Psoas muscle (tissue), 8 donors: Measurements from ENCODE around the gene CLASP1. TPM values are rescaled to one million over a fixed set of nuclear protein-coding genes. Genes with fewer than 3 reads are reported as not detected.

ENCODE experiments used
- ATAC-seq, 4 donors: fragments of 200-7000 bp; cut with Tn5 transposase; one replicate each; pipeline ENCODE4 v1.9.1; 2020; ENCODE audit warnings: moderate library complexity in 3 of 4, mild to moderate bottlenecking in 2 of 4
- DNase-seq, 2 donors: peaks; one replicate each; pipeline ENCODE4 v3.0.0-alpha.2; 2020
- H3K27ac ChIP-seq: fragments of 200-600 bp; one replicate; pipeline ENCODE4 v1.8.0; 2022
- H3K27me3 ChIP-seq, 3 donors: fragments of 200-600 bp in 1 of 3; one replicate each; pipeline versions ENCODE4 v1.6.1 to v1.8.0; 2013 to 2022; ENCODE audit warnings: low read length in 2 of 3, mild to moderate bottlenecking in 2 of 3, moderate library complexity in 1 of 3; ENCODE audit not compliant: insufficient read depth in 3 of 3
- H3K36me3 ChIP-seq, 2 donors: fragments of 200-600 bp in 1 of 2; one replicate each; pipeline versions ENCODE4 v1.6.1 to v1.8.0; 2013 to 2022; ENCODE audit warnings: low read depth in 1 of 2, mild to moderate bottlenecking in 1 of 2, moderate library complexity in 1 of 2; ENCODE audit not compliant: insufficient read depth in 1 of 2
- H3K4me1 ChIP-seq: fragments of 200-600 bp; one replicate; pipeline ENCODE4 v1.8.0; 2022
- H3K4me3 ChIP-seq: fragments of 200-600 bp; one replicate; pipeline ENCODE4 v1.8.0; 2022; ENCODE audit warnings: mild to moderate bottlenecking
- H3K9me3 ChIP-seq: fragments of 200-600 bp; one replicate; pipeline ENCODE4 v1.8.0; 2022
- CTCF ChIP-seq: fragments of 200-600 bp; IDR thresholded peaks from one replicate; pipeline ENCODE4 v1.8.0; 2022; ENCODE audit warnings: antibody characterized with exemption
- WGBS, 3 donors: extraction: QIAGEN DNeasy Blood & Tissue Kit; methylation state at CpG; one replicate each; pipeline versions ENCODE4 v1.1.6 to v1.1.7; 2013; 5-methylcytosine and 5-hydroxymethylcytosine counted together
- intact Hi-C, 2 donors: fragments of 100-400 bp; cut with DNase I; formaldehyde crosslinking; loops; one replicate each; pipeline versions ENCODE4 v1.11.0 to v1.14.2; 2022
- polyA plus RNA-seq, 3 donors: library from polyadenylated mRNA; stranded (reverse); fragments of 200-250 nt; gene quantifications; one replicate each; pipeline ENCODE4 v1.2.3, GENCODE V29; 2013
- total RNA-seq, 4 donors: library from RNA; stranded (reverse); fragmentation: NEBNext Ultra II Directional in 2 of 4; extraction: Animal tissue kit (Norgen Biotek cat#: 25700) in 2 of 4; gene quantifications; one replicate each; pipeline versions ENCODE4 v1.2.1 to v1.2.4, GENCODE V29; 2021 to 2023
- donor health status: healthy with polysubstance abuse.
- donor health status: DM: no; HTN: no; CAD: no; lungs with moderate emphysema.
- donor health status: Bipolar disorder and iron deficiency.
- donor health status: healthy.
- donor health status: DM: yes; HTN: yes; CAD: no.
- donor health status: DM: no; HTN: no; CAD: no.
- donor health status: DM: no; HTN: no; CAD: no.
- donor health status: DM: yes; HTN: yes; CAD: no.

Gene CLASP1
- total and polyA plus RNA-seq, 7 donors: 11.6 to 60.7 (median 38.8) TPM

- H3K9me3 ChIP-seq: no peaks in the 10 kb centered on the region
- no peak for ATAC-seq
- 65 to 72% (median 70%) methylated on average over 6 of the region's 6 CpGs for WGBS, 3 donors
- H3K36me3 ChIP-seq: no peaks in the 10 kb centered on the region
- no peak overlapping the region for H3K27ac ChIP-seq
- peaks cover 3% of the 10 kb centered on the region for H3K4me1 ChIP-seq
- intact Hi-C loops: loop anchor here (10.0 kb wide), 2 partner anchors 145 to 205 kb away; no protein-coding TSS in a partner anchor
- TF ChIP-seq CTCF: no peak
- DNase-seq: no peak
- H3K27me3 ChIP-seq: no peaks in the 10 kb centered on the region
- H3K4me3 ChIP-seq: no peak overlapping the region
Measured at GRCh38 chr2:121329786-121330185, 319.5 kb downstream of the CLASP1 start.

GRCh38 chr2:121326628-121327027 lies 322.6 kb downstream of the CLASP1 start:
- WGBS, 3 donors: 84 to 92% (median 90%) methylated on average over 8 of the region's 8 CpGs
- H3K9me3 ChIP-seq: no peaks in the 10 kb centered on the region
- DNase-seq (no peak), ATAC-seq (no peak)
- intact Hi-C loops: loop anchor here in 1 of 2 donors (10.0 kb wide), 1 partner anchor 202 kb away; no protein-coding TSS in a partner anchor
- H3K36me3 ChIP-seq: no peaks in the 10 kb centered on the region
- no peak overlapping the region for H3K27ac ChIP-seq
- H3K4me3 ChIP-seq: no peak overlapping the region
- H3K4me1 ChIP-seq: no peaks in the 10 kb centered on the region
- H3K27me3 ChIP-seq: no peaks in the 10 kb centered on the region
- no peak for TF ChIP-seq CTCF

DNA sequence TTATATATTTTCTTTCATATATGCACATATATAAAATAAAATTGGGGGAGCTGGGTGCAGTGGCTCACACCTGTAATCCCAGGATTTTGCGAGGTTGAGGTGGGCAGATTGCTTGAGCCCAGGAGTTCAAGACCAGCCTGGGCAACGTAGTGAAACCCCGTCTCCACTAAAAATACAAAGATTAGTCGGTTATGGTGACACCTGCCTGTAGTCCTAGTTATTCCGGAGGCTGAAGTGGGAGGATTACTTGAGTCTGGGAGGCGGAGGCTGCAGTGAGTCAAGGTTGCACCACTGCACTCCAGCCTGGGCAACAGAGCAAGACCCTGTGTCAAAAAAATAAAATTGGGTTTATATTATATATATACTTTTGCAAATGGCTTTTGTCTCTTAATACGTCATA lies 324.7 kb downstream of the CLASP1 start:
- H3K4me3 ChIP-seq: no peak overlapping the region
- H3K27ac ChIP-seq: no peak overlapping the region
- no peaks in the 10 kb centered on the region for H3K27me3 ChIP-seq
- no peaks in the 10 kb centered on the region for H3K36me3 ChIP-seq
- DNase-seq (no peak), ATAC-seq (no peak)
- H3K4me1 ChIP-seq: no peaks in the 10 kb centered on the region
- no peaks in the 10 kb centered on the region for H3K9me3 ChIP-seq
- intact Hi-C loops: loop anchor here (5.0 to 10.0 kb wide), 2 partner anchors 197 to 200 kb away; no protein-coding TSS in a partner anchor
- 84 to 91% (median 90%) methylated on average over 7 of the region's 7 CpGs for WGBS, 3 donors
- TF ChIP-seq CTCF: no peak

DNA sequence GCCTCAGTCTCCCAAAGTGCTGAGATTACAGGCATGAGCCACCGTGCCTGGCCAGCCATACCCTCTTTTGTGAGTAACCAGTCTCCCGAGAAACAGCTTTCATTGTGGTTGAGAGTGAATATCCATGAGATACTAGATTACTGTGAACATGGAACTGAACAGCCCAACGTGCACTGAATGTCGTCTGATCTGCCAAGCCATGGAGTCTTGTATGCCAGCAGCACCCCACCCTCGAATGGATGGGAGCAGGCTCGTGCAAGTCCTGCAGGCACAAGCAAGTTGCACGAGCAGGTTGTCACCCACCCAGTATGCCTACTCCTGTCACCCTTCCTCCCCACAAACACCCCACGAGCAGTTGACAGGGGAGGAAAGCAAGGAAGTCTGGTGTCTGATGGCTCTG lies 327.8 kb downstream of the CLASP1 start:
- no peaks in the 10 kb centered on the region for H3K4me1 ChIP-seq
- no peaks in the 10 kb centered on the region for H3K36me3 ChIP-seq
- ATAC-seq: no peak
- DNase-seq: no peak
- TF ChIP-seq CTCF: no peak
- no peaks in the 10 kb centered on the region for H3K27me3 ChIP-seq
- no peak overlapping the region for H3K4me3 ChIP-seq
- intact Hi-C loops: loop anchor here (5.0 to 10.0 kb wide), 2 partner anchors 194 to 197 kb away; no protein-coding TSS in a partner anchor
- H3K27ac ChIP-seq: no peak overlapping the region
- 67 to 73% (median 69%) methylated on average over 8 of the region's 8 CpGs for WGBS, 3 donors
- H3K9me3 ChIP-seq: no peaks in the 10 kb centered on the region

GRCh38 chr2:121319941-121320340 lies 329.3 kb downstream of the CLASP1 start:
- ATAC-seq (no peak), DNase-seq (no peak)
- Histone ChIP-seq H3K27me3 (no peaks in the 10 kb centered on the region), H3K9me3 (no peaks in the 10 kb centered on the region), H3K36me3 (no peaks in the 10 kb centered on the region), H3K4me3 (no peak overlapping the region), H3K27ac (no peak overlapping the region), H3K4me1 (no peaks in the 10 kb centered on the region)
- intact Hi-C loops: loop anchor here (5.0 to 10.0 kb wide), 2 partner anchors 193 to 195 kb away; no protein-coding TSS in a partner anchor
- no peak for TF ChIP-seq CTCF
- WGBS, 3 donors: 79 to 88% (median 84%) methylated on average over 3 of the region's 3 CpGs
